DND-41 (cell line): ENCODE results near the gene ABHD6.

Experiments
- ATAC-seq: fragments of 200-7000 bp; cut with Tn5 transposase; 3 replicates; pipeline ENCODE4 v1.9.1; 2021; ENCODE audit warnings: low read depth; ENCODE audit not compliant: insufficient read depth
- DNase-seq: peaks from one replicate; pipeline ENCODE4 v3.0.0-alpha.2; 2020
- H2AFZ ChIP-seq: 2 replicates; pipeline ENCODE4 v1.6.0; 2012; ENCODE audit warnings: low read depth, low read length
- H3K27ac ChIP-seq: 2 replicates; pipeline ENCODE4 v1.5.1; 2012; ENCODE audit warnings: low read length, inconsistent platforms
- H3K27me3 ChIP-seq: fragments of 200-600 bp; sonication (generic); 2 replicates; pipeline ENCODE4 v1.6.0; 2012; ENCODE audit warnings: low read length, mild to moderate bottlenecking, inconsistent platforms; ENCODE audit not compliant: insufficient read depth, poor library complexity
- H3K36me3 ChIP-seq: 2 replicates; pipeline ENCODE4 v1.5.1; 2012; ENCODE audit warnings: low read length, inconsistent platforms; ENCODE audit not compliant: insufficient read depth
- H3K4me1 ChIP-seq: 2 replicates; pipeline ENCODE4 v1.5.1; 2012; ENCODE audit warnings: mild to moderate bottlenecking, low read length; ENCODE audit not compliant: insufficient read depth
- H3K4me2 ChIP-seq: 2 replicates; pipeline ENCODE4 v1.6.0; 2012; ENCODE audit warnings: mild to moderate bottlenecking, moderate library complexity, low read length, inconsistent platforms; ENCODE audit not compliant: insufficient read depth
- H3K4me3 ChIP-seq, 2 experiments: fragments of 200-600 bp in 1 of 2; shearing (Covaris generic) in 1 of 2; 2 replicates each; pipeline ENCODE4 v1.5.1; 2012 to 2016; ENCODE audit warnings: inconsistent platforms in 2 of 2, low read length in 2 of 2, mild to moderate bottlenecking in 2 of 2, low read depth in 1 of 2, moderate library complexity in 1 of 2
- H3K79me2 ChIP-seq: 2 replicates; pipeline ENCODE4 v1.6.0; 2012; ENCODE audit warnings: low read length, inconsistent platforms; ENCODE audit not compliant: insufficient read depth
- H3K9ac ChIP-seq: 2 replicates; pipeline ENCODE4 v1.6.0; 2012; ENCODE audit warnings: low read depth, mild to moderate bottlenecking, inconsistent platforms, low read length, moderate library complexity
- H3K9me3 ChIP-seq: 2 replicates; pipeline ENCODE4 v1.5.1; 2012; ENCODE audit warnings: low read length, moderate library complexity, mild to moderate bottlenecking, inconsistent platforms; ENCODE audit not compliant: insufficient read depth, severe bottlenecking
- H4K20me1 ChIP-seq: 2 replicates; pipeline ENCODE4 v1.6.0; 2012; ENCODE audit warnings: low read length; ENCODE audit not compliant: insufficient read depth
- EZH2 ChIP-seq: IDR thresholded peaks from 3 replicates; pipeline ENCODE4 v1.6.1; 2012; ENCODE audit warnings: borderline replicate concordance, low read depth, mild to moderate bottlenecking, moderate library complexity, low read length, inconsistent platforms; ENCODE audit not compliant: severe bottlenecking
- TF ChIP-seq, protein P1 (sequence below): IDR thresholded peaks from 2 replicates; pipeline ENCODE4 v1.5.1; 2012; ENCODE audit warnings: borderline replicate concordance, low read length, moderate library complexity, mild to moderate bottlenecking; ENCODE audit not compliant: poor library complexity, severe bottlenecking; ENCODE audit errors: extremely low read depth

The ABHD6 gene

GRCh38 chr3:58258392-58259055 lies 20.9 kb downstream of the ABHD6 start:
- Histone ChIP-seq H3K4me2 (no peak overlapping the region), H3K27ac (no peak overlapping the region)
- DNase-seq, result no peak

GRCh38 chr3:58260261-58260731 lies 22.7 kb downstream of the ABHD6 start:
- Histone ChIP-seq H3K4me3 (no peak overlapping the region), H4K20me1 (no peaks in the 10 kb centered on the region), H3K9ac (no peak overlapping the region), H3K27me3 (no peaks in the 10 kb centered on the region), H2AFZ (no peak overlapping the region), H3K9me3 (no peaks in the 10 kb centered on the region), H3K79me2 (no peaks in the 10 kb centered on the region), H3K4me2 (no peak overlapping the region), H3K36me3 (no peaks in the 10 kb centered on the region), H3K4me1 (no peaks in the 10 kb centered on the region), H3K27ac (no peak overlapping the region)
- ATAC-seq (no peak), DNase-seq (no peak)
- no peak for TF ChIP-seq EZH2
- TF ChIP-seq, protein P1, sequence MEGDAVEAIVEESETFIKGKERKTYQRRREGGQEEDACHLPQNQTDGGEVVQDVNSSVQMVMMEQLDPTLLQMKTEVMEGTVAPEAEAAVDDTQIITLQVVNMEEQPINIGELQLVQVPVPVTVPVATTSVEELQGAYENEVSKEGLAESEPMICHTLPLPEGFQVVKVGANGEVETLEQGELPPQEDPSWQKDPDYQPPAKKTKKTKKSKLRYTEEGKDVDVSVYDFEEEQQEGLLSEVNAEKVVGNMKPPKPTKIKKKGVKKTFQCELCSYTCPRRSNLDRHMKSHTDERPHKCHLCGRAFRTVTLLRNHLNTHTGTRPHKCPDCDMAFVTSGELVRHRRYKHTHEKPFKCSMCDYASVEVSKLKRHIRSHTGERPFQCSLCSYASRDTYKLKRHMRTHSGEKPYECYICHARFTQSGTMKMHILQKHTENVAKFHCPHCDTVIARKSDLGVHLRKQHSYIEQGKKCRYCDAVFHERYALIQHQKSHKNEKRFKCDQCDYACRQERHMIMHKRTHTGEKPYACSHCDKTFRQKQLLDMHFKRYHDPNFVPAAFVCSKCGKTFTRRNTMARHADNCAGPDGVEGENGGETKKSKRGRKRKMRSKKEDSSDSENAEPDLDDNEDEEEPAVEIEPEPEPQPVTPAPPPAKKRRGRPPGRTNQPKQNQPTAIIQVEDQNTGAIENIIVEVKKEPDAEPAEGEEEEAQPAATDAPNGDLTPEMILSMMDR, result no peak

More at GRCh38 chr3:58258392-58259055, 20.9 kb downstream of the ABHD6 start:
- H2AFZ ChIP-seq, result no peak overlapping the region
- no peaks in the 10 kb centered on the region for H3K4me1 ChIP-seq
- TF ChIP-seq, protein P1, result no peak
- TF ChIP-seq EZH2, result no peak
- no peak overlapping the region for H3K4me3 ChIP-seq
- no peaks in the 10 kb centered on the region for H3K27me3 ChIP-seq
- ATAC-seq, result no peak
- H3K79me2 ChIP-seq, result no peaks in the 10 kb centered on the region
- H4K20me1 ChIP-seq, result no peaks in the 10 kb centered on the region
- H3K9me3 ChIP-seq, result no peaks in the 10 kb centered on the region
- H3K36me3 ChIP-seq, result no peaks in the 10 kb centered on the region
- no peak overlapping the region for H3K9ac ChIP-seq

- TF ChIP-seq, protein P1, result no peak
- TF ChIP-seq EZH2, result no peak
- Histone ChIP-seq H3K9ac (no peak overlapping the region), H3K9me3 (no peaks in the 10 kb centered on the region), H3K79me2 (no peaks in the 10 kb centered on the region), H3K4me3 (no peak overlapping the region), H4K20me1 (no peaks in the 10 kb centered on the region), H3K27ac (no peak overlapping the region), H3K36me3 (no peaks in the 10 kb centered on the region), H3K4me1 (no peaks in the 10 kb centered on the region), H2AFZ (no peak overlapping the region), H3K4me2 (no peak overlapping the region), H3K27me3 (no peaks in the 10 kb centered on the region)
- no peak for DNase-seq
- ATAC-seq, result no peak
Measured at GRCh38 chr3:58260733-58261132, 23.1 kb downstream of the ABHD6 start.
